Measurements from ENCODE around the gene SHKBP1.
A peak's percentile ranks its signal among the peaks of the same experiment; 100 is the strongest.
"Not testable (repeated sequence)": the region's sequence is repeated elsewhere in the genome, so short reads cannot be mapped to it uniquely, and the experiment has no call there.

Gene SHKBP1

GRCh38 chr19:40585241-40585981, 8.7 kb downstream of the SHKBP1 start:
- DNase-seq: peak in 1 of 2 donors; percentile 37

DNA sequence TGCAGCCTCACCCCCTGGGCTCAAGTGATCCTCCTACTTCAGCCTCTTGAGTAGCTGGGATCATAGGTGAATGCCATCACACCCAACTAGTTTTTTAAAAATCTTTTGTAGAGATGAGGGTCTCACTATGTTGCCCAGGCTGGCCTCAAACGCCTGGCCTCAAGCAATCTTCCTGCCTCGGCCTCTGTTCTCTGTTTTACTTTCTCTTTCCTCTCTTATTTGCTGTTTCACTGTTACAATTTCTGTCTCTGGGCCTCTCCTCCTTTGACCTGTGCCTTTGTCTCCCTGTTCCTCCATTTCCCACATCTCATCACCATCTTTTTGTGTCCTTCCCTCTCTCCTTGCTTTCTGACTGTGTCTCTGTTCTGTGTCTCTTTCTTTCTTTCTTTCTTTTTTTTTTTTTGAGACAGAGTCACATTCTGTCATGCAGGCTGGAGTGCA, 9.3 kb downstream of the SHKBP1 start:
- no peak for DNase-seq

DNA sequence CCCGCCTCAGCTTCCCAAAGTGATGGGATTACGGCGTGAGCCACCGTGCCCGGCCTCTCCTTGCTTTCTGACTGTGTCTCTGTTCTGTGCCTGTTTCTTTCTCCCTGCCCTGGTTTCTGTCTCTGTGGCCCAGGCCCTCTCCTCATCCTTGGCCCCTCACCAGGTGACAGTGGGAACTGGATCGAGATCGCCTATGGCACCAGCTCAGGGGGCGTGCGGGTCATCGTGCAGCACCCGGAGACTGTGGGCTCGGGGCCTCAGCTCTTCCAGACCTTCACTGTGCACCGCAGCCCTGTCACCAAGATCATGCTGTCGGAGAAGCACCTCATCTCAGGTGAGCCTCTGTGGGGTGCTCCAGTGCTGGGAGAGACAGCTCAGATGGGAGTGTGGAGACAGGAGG, 9.9 kb downstream of the SHKBP1 start:
- no peak for DNase-seq

- no peak for DNase-seq
Measured at GRCh38 chr19:40588110-40588854, 11.6 kb downstream of the SHKBP1 start.

DNA sequence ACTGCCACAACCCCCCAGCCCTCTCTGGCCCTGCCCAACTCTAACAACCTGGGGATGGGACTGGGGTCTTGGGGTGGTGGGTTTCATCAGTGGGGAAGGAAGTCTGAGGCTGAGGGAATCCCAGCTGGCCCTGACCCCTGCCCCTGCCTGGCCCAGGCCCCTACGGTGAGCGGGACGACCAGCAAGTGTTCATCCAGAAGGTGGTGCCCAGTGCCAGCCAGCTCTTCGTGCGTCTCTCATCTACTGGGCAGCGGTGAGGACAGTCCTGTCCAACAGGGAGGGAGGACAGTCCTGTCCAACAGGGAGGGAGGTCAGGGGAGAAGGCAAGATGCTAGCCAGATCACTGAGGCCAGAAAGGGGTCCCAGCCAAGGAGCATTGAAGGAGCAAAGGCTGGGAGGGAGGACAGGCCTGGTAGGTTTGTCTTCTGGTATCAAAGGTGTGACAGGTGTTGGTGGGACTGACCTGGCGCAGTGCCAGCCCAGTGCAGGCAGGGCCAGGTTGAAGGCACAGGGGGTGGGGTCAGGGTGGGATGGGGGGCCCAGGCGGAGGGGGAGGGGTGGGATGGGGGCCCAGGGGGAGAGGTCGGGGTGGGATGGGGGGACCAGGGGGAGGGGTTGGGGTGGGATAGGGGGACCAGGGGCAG, 12.4 kb downstream of the SHKBP1 start:
- no peak for DNase-seq

DNA sequence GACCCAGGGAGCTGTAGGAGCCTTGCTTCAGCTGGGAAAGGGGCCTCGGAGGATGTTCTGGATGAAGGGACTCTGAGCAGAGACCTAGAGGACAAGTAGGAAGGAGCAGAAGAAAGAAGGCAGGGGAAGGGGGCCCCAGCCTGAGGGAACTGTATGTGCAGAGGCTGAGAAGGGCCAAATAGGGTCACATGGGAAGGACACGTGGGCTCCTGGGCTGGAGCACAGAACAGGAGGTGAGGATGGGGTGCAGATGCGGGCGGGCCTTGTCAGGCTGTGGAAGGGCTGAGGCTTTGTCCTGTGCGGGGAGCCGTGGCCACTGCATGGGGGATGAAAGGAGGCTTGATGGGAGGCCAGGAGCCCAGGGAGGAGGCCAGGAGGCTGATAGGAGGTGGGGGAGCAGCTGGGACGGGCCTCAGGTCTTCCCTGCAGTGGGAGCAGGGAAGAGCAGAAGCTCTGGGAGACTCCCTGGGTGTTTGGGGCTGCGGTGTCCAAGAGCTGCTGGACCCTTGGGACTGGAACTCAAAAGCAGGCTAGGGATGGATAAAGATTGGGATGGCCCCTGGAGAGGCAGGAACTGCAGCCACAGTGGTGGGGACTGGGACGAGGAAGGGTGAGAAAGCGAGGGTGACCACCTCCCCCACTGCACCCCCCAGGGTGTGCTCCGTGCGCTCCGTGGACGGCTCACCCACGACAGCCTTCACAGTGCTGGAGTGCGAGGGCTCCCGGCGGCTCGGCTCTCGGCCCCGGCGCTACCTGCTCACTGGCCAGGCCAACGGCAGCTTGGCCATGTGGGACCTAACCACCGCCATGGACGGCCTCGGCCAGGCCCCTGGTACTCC, 13.1 kb downstream of the SHKBP1 start:
- no peak for DNase-seq

DNA sequence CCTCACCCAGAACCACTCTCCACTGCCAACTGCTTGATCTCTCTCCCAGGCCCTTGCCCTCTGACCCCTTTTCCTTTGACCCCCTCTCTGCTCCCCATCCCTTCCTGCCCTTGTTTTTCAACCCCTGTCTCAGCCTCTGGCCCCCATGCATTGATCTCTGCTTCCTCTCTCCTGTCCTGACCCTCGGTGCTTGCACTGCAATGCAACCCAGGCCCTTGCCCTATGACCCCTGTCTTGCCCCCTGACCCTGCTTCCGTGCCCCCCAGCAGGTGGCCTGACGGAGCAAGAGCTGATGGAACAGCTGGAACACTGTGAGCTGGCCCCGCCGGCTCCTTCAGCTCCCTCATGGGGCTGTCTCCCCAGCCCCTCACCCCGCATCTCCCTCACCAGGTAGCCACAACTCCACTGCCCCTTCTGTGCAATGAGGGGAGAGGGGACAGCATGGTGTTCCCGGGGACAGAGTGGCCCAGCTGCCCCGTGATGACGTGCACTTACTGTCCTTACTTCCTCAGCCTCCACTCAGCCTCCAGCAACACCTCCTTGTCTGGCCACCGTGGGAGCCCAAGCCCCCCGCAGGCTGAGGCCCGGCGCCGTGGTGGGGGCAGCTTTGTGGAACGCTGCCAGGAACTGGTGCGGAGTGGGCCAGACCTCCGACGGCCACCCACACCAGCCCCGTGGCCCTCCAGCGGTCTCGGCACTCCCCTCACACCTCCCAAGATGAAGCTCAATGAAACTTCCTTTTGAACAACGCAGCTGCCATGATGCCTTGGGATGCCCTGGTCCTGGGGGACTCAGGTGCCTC, 14.0 kb downstream of the SHKBP1 start:
- no peak for DNase-seq

- DNase-seq: not testable (repeated sequence)
Measured at GRCh38 chr19:40591724-40592123, 15.1 kb downstream of the SHKBP1 start.

DNA sequence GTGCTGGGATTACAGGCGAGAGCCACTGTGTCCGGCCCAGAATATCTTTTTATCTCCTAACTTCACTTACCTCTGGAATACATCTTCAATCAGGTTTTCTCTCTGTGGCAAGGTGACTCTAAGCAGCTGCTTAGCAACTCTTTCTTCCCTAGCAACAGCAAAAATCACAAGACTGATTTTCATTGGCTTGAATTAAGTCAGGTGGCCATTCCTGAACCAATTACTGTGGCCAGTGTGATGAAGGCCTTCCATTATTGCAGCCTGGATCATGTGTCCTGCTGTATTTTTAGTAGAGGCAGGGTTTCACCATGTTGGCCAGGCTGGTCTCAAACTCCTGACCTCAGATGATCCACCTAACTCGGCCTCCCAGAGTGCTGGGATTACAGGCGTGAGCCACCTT, 15.5 kb downstream of the SHKBP1 start:
- DNase-seq: no peak

DNA sequence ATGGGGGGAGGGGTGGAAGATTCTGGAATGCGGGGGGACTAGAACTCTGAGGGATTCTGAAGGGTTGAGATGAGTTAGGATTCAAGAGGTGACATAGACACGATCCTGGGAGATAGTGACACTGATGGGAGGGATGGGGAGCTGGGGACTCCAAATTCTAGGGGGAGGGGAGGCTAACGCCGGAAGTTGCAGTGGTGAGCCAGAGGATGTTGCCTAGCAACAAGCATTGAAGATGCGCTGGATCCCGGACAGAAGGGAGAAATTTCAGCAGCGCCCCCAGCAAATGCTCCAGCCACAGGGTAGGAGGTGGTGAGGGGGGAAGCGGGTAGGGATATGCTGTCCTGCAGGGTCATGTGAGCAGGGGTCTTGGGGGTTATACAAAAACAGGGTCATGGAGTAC, 17.6 kb downstream of the SHKBP1 start:
- no peak for DNase-seq

DNA sequence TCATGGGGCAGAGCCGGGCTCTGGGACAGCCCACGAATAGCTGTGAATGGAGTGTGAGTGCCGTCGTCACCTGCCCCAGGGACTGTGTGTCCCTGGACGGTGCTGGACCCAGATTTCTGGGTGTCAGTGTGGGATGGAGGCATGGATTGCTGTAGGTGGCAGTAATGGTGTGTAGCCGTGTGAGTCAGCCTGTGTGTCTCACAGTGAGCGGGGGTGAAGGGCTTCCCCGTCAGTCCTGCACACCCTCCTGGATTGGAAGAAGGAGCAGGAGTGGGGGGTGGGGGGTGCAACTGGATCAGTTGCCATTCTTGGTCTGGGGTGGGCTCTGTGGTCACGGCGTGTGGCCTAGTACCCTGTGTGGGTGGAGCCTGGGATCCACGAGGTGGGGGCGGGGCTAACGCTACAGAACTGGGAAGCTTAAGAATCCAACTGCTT, 18.0 kb downstream of the SHKBP1 start:
- no peak for DNase-seq

DNA sequence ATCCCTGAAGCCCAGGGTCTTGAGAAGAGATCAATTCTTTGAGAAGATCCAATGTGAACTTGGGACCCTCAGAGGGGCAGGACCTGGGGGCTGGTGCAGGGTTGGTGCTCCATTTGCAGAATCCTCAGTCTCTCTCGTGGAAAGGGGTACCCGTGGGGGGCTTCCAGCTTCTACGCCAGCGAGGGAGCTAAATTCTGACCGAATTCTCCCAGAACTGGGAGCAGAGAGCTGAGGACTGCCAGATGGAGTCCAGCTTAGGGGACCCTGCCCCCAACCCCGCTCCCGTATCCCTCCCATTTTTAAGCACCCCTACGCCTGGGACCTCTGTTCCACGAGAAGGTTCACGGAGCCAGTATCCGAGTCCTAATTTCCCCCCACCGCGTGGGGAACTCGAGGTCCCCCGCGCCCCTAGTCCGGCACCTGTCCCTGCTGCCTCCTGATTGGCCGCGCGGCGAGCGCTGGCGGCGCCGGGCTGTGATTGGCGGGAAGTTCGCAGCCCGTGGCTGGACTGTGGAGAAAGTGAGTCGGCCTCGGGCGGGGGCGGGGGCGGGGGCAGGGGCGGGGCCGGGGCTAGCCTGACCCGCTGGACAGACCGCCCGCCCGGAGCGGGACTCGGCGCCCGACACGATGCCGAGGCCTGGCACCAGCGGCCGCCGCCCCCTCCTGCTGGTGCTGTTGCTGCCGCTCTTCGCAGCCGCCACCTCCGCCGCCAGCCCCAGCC, 20.1 kb downstream of the SHKBP1 start:
- no peak for DNase-seq

DNA sequence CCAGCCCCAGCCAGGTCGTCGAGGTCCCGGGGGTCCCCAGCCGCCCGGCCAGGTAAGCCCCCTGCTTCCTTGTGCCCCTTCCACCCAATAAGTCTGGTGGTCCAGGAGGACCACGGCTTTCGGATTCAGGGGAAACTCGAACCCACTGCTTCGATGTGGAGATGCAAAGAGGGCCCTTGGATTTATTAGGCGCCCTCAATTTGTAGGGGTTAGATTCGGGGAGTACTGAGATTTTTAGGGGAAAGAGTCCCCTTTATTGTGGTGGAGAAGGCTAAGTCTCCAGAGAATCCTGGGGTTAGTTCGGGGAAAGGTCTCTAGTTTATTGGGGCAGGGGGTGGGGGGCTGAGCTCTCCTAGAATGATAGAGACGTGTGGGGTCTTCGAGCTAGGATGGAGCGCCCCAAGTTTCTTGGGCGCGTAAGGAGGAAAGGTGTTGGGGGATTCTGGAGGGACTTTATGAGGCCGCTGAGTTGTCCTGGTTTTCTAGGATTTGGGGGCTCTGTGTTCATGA, 20.7 kb downstream of the SHKBP1 start:
- no peak for DNase-seq

- peak; percentile 23 to 71 for DNase-seq
Measured at GRCh38 chr19:40598121-40598917, 21.6 kb downstream of the SHKBP1 start.

- no peak for DNase-seq
Measured at GRCh38 chr19:40598918-40599307, 22.2 kb downstream of the SHKBP1 start.

- DNase-seq: no peak
Measured at GRCh38 chr19:40599331-40599901, 22.7 kb downstream of the SHKBP1 start.

GRCh38 chr19:40599902-40600569, 23.4 kb downstream of the SHKBP1 start:
- DNase-seq: no peak

GRCh38 chr19:40600570-40601133, 24.0 kb downstream of the SHKBP1 start:
- DNase-seq: no peak

Measured in bone marrow (tissue), 2 donors.